ENCODE data around the gene CCDC57.

- TF ChIP-seq, protein P1, sequence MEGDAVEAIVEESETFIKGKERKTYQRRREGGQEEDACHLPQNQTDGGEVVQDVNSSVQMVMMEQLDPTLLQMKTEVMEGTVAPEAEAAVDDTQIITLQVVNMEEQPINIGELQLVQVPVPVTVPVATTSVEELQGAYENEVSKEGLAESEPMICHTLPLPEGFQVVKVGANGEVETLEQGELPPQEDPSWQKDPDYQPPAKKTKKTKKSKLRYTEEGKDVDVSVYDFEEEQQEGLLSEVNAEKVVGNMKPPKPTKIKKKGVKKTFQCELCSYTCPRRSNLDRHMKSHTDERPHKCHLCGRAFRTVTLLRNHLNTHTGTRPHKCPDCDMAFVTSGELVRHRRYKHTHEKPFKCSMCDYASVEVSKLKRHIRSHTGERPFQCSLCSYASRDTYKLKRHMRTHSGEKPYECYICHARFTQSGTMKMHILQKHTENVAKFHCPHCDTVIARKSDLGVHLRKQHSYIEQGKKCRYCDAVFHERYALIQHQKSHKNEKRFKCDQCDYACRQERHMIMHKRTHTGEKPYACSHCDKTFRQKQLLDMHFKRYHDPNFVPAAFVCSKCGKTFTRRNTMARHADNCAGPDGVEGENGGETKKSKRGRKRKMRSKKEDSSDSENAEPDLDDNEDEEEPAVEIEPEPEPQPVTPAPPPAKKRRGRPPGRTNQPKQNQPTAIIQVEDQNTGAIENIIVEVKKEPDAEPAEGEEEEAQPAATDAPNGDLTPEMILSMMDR (IDR thresholded peaks at IDR 0.05), result no peak
- no peak for TF ChIP-seq POLR2AphosphoS5 (IDR thresholded peaks at IDR 0.05)
- TF ChIP-seq POLR2A (IDR thresholded peaks at IDR 0.05; ENCODE audit: low read depth), result no peak
Observed at GRCh38 chr17:82153295-82153691, 59.3 kb downstream of the CCDC57 start.

Data from esophagus muscularis mucosa (tissue), 3 donors.